GM23338 (cell line): ENCODE measurements around the gene UQCRC2.

Source experiments
- CREB1 ChIP-seq: fragments of 250-450 bp; sonication (Bioruptor Pico); IDR thresholded peaks from 2 replicates; pipeline ENCODE4 v1.5.0; 2020; ENCODE audit warnings: low read depth, mild to moderate bottlenecking, moderate library complexity
- CTCF ChIP-seq, 2 experiments: fragments of 200-600 bp in 1 of 2; sonication (generic) in 1 of 2; conservative IDR thresholded peaks; 2 replicates each; pipeline versions ENCODE4 v1.5.1 to v1.6.1; 2016 to 2017; ENCODE audit warnings: antibody characterized with exemption in 2 of 2, low read depth in 2 of 2, mild to moderate bottlenecking in 2 of 2, moderate library complexity in 1 of 2
- ETS1 ChIP-seq: IDR thresholded peaks from 2 replicates; pipeline ENCODE4 v1.6.1; 2016; ENCODE audit warnings: antibody characterized with exemption
- EZH2 ChIP-seq: fragments of 200-600 bp; sonication (generic); IDR thresholded peaks from one replicate; pipeline ENCODE4 v1.8.0; 2017; ENCODE audit warnings: antibody characterized with exemption, mild to moderate bottlenecking, low read depth; ENCODE audit not compliant: unreplicated experiment
- EZH2phosphoT487 ChIP-seq: fragments of 200-600 bp; sonication (generic); IDR thresholded peaks from one replicate; pipeline ENCODE4 v1.8.1; 2018; ENCODE audit warnings: antibody characterized with exemption; ENCODE audit not compliant: unreplicated experiment
- JUNB ChIP-seq: IDR thresholded peaks from one replicate; pipeline ENCODE4 v1.6.1; 2016; ENCODE audit warnings: antibody characterized with exemption; ENCODE audit not compliant: unreplicated experiment
- NANOG ChIP-seq: IDR thresholded peaks from 2 replicates; pipeline ENCODE4 v1.6.1; 2016; ENCODE audit warnings: antibody characterized with exemption, borderline replicate concordance
- POLR2AphosphoS5 ChIP-seq: IDR thresholded peaks from 2 replicates; pipeline ENCODE4 v1.6.1; 2016; ENCODE audit warnings: antibody characterized with exemption, low read depth
- REST ChIP-seq: IDR thresholded peaks from one replicate; pipeline ENCODE4 v1.6.1; 2018; ENCODE audit warnings: antibody characterized with exemption; ENCODE audit not compliant: unreplicated experiment
- STAT1 ChIP-seq: IDR thresholded peaks from one replicate; pipeline ENCODE4 v1.6.1; 2016; ENCODE audit warnings: antibody characterized with exemption; ENCODE audit not compliant: unreplicated experiment
- ZNF114 ChIP-seq: fragments of 250-450 bp; sonication (Bioruptor Pico); IDR thresholded peaks from 2 replicates; pipeline ENCODE4 v1.5.0; 2020; ENCODE audit warnings: mild to moderate bottlenecking, moderate library complexity

- TF ChIP-seq CTCF (conservative IDR thresholded peaks at IDR 0.05; ENCODE audit: low read depth in 2 of 2) (no peak), POLR2AphosphoS5 (no peak), EZH2phosphoT487 (no peak), CREB1 (CRISPR knock-in tag) (no peak), JUNB (no peak), ZNF114 (CRISPR knock-in tag) (no peak), EZH2 (no peak), REST (no peak), ETS1 (no peak), NANOG (no peak), STAT1 (no peak)
Measured at GRCh38 chr16:22027633-22028032, 74.5 kb downstream of the UQCRC2 start.
